Transverse colon (tissue), 1 donor: ENCODE measurements around the gene CFAP20DC.

Experiments used
- EP300 ChIP-seq: sonication (generic); formaldehyde crosslinking; IDR thresholded peaks from one replicate; pipeline ENCODE4 v1.6.1; 2017; ENCODE audit warnings: antibody characterized with exemption, low read depth
- POLR2A ChIP-seq: fragments of 450-650 bp; IDR thresholded peaks from one replicate; pipeline ENCODE4 v1.6.1; 2016; ENCODE audit warnings: antibody characterized with exemption, mild to moderate bottlenecking, moderate library complexity

- no peak for TF ChIP-seq POLR2A
- TF ChIP-seq EP300: no peak
Observed at GRCh38 chr3:58746758-58747157, 303.1 kb downstream of the CFAP20DC start.
